Fibroblast of skin of abdomen (primary cell): ENCODE results near the gene MTNR1A. TPM values are rescaled to one million over a fixed set of nuclear protein-coding genes. Genes with fewer than 3 reads are reported as not detected.

ENCODE experiments used
- DNase-seq: peaks from one replicate; pipeline ENCODE4 v3.0.0-alpha.2; 2013
- polyA plus RNA-seq, 2 experiments: library from polyadenylated mRNA; unstranded; fragments of 120-200 nt; gene quantifications; one replicate each; pipeline ENCODE4 v1.2.1, GENCODE V29; 2013; ENCODE audit not compliant: insufficient read length in 2 of 2

MTNR1A gene
- polyA plus RNA-seq (2013, experiment 1 of 2; ENCODE audit: insufficient read length), result not detected
- polyA plus RNA-seq (2013, experiment 2 of 2; ENCODE audit: insufficient read length), result not detected

DNA sequence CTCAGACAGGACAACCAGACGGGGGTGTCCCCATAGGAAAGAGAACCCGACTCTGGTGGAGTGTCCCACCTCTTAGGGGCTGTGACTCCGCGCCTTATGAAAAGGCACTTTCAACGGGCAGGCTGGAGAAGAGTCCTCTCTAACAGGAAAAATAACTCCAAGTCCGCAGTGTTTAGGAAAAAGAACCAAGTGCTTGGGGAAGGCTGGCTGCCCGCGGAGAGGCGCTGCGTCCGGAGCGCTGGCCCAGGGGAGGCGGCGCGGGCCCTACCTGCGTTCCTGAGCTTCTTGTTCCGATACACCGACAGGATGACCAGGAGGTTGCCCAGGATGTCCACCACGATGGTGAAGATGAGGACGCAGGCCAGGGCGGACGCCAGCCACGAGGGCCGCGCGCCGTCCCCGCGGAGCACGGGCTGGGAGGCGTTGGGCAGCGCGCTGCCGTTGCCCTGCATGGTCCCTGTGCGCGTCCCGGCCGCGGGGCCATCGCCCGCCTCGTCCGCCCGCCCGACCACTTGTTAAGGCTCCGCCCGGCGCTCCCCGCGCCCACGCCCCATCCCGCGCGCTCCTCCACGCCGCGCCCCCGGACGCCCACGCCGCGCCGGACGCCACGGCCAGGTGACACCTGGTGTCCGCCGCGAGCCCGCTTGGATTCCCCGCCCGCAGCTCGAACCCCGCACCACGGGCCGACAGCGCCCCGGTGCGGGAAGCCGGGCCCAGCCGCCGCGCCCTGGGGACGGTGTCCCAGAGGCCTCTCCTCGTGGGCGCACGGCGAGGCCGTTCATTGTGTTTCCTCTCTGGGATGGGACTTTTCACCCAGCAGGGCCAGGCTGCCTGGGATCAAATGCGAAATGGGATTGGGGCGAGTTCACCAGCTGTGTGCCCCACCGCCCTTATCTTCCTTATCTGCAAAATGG is at the start of gene MTNR1A:
Gene MTNR1A, minus strand, starts transcription at position 654 of the 914 bp plus-strand sequence. Its CDS starts 202 bp downstream, at position 452.
- no peak for DNase-seq

DNA sequence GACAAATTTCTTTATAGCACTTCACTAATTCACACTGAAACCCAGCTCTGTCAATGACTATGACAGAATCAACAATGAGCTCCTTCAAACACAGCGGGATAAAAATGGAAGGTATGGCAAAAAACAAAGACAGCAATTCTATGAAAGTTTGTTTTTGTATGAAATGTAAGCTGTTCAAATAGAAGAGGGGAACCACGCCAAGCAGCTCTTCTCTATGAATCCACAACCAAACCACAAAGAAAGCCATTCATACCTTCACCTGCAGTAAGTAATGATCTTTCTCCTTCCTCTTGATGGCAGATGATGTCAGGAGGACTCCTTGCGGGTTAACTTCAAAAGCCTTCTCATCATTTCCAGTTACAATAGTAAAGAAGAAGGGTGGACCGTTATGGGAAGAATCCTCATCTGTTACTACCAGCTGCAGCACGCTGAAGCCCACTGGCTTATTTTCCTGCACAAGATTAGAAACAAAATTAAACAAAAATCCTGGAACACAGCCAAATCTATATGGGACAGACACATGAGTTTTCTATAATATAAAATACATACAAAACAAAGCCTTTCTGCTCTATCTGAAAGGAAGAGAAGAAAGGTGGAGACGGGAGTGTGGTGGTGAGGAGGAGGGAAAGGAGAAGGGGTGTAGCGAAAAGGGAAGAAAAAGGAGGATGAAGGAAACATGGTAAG is 48.9 kb upstream of the MTNR1A start:
- DNase-seq, result no peak

DNA sequence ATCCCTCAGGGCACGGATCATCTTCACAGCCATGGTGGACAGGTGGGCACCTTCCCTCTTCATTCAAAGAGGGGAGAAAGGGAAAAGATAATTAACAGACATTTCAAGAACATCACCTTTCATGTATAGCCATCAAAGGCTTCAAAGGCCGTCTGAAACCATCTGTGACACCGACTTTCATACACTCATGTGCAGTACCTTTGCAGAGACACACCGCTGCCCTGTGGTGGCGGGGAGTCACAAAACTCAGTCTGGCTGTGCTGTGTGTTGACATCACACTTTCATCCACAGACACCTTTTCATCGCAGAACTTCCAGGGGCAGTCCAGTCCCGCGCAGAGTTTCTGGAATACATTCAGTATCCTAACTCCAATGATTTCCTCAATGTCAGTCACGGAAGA is 47.6 kb upstream of the MTNR1A start:
- no peak for DNase-seq

DNA sequence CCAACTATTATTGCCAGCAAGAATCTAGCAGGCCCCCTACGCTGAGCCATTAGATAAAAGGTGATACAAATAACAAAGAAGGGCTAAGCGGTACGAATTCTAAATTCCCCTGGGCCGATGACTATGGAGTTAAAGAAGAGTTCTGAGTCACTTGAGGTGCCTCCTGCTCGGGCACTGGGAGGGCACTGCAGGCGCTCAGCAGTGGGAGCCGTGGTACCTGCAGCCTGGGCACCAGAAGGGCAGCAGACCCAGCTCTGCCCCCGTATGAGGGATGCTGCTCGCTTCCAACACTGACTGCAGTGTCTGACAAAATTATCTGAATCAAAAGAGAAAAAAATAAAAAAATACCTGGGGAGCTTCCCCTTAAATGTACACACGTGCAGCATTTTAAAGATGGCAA is 44.1 kb upstream of the MTNR1A start:
- DNase-seq, result no peak

DNA sequence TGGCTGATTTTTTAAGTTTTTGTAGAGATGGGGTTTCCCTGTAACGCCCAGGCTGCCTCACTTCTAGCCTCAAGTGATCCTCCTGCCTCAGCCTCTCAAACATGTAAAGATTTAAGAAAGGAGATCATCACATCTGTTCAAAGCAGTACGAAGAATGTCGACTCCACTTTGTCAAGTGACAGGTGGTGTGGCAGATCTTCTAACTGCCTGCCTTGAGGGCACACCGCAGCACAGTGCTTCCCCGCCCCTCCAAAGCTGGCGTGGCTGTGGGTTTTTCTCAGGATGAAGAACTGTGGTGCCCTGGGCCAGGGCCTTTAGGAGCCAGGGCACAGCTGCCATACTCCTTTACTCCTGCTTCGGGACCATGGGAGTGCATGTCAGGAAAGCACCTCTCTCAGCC is 43.3 kb upstream of the MTNR1A start:
- DNase-seq, result no peak

DNA sequence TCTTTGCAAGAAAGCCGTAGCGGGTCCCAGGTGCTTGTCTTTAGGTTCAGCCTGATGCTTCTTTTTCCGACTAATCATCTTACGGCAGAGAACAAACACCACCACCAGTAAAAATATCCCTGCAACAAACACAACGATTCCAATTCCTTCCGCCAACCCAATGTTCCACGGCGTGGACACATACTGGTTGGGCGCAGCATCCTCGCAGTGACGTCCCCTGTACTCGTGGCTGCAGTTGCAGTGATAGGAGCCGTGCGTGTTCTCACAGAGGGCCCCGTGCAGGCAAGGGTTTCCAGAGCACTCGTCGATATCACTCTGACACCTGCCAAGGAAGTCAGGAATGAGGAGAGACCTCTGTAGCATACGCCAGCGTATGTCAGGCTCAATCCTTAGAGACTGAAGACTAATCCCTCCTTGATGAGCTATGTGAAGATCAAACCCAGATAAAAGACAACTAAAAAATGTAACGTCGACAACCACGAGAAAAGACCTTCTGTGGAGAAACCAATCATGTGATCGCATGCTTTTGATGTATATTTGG is 41.6 kb upstream of the MTNR1A start:
- no peak for DNase-seq

DNA sequence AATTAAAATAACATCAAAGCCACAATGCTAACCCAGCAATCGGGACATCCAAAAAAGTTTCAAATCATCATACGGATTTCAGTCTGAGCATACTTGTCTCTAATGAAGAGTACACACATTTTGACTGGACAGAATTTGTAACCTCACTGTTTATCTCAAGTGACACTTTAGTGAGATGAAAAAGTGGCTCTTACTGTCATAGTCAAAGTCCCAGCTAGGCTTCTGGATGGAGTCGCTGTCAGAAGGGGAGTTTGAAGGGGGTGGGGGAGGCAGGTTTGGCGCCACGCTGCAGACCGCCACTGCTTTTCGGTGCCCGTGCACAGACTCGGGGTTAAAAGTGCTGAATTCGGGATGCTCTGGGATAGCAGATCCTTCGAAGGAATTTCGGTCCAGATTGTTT is 41.0 kb upstream of the MTNR1A start:
- DNase-seq, result no peak

DNA sequence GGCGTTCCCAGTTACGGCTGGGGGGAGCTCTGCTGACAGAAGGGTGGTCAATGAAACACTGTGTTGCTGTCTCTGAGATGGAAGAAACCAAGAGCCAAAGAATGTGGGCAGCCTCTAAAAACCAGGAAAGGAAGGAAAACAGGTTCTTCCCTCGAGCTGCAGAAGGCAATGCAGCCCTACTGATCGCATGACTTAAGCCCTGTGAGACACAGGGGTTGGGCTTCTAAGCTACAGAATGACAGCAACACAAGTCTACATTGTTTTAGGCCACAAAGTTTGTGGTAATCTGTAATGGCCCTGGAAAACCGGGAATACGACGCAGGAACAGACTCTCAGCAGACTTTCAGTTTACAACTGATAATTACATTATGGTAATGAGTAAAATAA is 38.2 kb upstream of the MTNR1A start:
- DNase-seq, result no peak

DNA sequence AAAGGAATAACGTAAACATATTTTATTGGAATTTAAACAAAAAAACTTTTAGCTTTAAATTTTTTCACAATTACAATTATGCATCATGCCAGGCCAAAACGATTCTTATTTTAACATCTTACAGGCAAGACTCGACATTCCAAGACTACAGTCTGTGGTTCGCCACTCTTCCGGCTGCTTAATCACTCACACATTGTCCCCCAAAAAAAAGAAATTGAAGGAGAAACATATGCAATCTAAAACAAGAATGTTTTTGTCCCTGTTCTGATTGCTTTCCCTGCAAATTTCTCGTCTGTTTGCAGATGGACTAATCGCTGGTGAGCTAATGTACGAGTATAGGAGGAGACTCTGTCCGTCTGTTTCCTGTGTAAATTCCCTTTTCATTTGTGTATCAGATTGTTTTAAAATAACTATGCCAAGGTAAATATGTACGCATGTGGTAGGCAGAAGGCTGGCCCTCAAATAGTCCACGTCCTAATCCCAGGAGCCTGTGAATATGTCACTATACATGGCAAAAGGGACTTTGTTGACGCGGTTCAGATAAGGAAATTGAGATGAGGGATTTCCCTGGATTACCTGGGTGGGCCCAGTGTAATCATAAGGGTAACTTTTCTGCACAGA is 37.7 kb upstream of the MTNR1A start:
- DNase-seq, result peak; percentile 83

DNA sequence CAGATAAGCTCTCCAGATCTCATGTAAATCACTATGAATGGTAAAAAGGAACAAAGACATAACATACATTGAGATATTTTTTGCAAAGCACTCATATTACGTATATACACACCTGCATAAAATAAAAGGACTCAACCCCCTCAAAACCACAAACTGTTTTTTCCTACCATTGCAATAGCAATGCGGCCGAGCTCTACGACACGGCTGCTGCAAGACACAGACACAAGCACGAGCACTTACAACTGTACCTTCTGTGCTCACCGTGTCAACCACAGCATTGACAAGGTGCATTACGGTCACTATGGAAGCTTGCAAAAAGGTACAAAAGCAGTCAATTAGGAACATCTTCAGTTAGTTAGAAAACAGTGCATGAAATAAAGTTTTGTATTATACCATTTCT is 37.1 kb upstream of the MTNR1A start:
- no peak for DNase-seq

DNA sequence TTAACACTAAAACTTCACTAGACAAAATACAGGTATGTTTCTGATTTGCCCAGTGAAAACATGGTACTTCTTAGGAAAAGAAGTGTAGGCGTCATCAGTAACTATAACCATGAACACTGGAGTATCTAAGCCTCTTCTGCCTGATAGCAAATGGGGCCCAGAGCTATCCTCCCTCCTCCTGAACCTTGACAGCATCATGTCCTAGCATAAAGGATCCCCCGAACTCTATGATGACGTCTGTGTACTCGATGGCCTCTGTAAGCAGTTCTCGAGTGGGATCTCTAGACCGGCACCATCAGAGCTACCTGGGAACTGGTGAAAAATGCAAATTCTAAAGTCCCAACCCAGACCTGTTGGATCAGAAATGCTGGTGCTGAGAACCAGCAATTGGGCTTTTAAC is 36.3 kb upstream of the MTNR1A start:
- no peak for DNase-seq

DNA sequence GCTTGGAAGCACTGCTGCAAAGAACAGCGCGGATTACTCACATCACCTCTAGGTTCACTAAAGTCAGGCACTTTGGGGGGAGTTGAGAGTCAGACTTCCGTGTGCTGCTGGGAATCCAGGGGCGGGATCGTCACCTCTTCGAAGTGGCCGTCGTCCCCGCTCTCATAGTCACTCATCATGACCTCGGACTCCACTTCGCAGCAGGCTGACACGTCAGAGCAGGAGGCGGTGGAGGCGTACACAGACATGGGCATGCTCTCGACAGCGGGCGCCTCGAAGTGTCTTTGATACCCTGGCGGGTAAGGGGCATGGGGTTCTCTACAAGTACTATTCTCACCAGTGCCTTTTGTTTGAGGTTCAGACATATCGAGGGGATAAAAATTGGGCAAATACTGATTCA is 33.1 kb upstream of the MTNR1A start:
- no peak for DNase-seq

DNA sequence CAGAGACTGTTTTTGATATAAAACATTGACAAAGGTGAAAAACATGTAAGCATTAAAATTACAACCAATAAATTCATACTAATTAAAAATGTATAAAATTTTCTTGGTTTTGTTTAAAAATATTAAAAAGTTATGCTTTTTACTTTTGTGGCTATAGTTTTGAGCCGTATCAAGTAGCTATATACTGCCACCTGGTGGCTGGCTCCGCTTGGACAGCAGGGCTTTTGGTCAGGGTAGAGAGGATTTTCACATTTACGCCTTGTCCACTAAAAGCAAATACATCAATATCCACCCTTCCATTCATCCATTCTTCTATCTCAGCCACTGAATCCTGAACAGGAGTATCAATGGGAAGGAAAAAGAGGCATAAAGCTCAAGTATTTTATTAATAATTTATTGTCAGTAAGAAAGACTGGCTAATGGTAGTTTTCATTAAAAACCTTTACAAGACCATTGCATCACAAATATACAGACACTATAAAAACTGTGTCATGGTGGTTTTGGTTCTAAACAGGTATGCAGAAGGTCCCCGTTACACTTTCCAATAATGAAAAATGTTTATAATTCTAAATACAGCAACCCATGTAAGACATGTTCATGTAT is 32.1 kb upstream of the MTNR1A start:
- peak; percentile 52 for DNase-seq

DNA sequence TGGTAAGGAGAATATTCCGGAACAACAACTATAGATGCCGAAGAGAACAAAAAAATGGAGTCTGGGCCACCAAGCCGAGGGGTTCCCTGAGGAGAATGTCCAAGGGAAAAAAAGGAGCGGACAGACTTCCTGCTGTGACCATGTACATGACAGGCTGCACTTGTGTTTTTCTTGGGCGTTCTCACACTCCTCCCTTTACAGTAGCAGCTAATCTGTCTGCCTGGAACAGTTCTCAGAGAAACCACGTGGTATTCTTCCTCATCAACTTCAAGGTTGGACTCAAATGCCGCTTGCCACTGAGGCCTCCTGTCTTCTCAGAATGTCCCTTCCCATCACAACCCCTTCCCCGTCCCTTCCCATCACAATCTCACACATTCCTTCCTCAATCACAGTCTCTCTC is 30.8 kb upstream of the MTNR1A start:
- DNase-seq, result no peak

DNA sequence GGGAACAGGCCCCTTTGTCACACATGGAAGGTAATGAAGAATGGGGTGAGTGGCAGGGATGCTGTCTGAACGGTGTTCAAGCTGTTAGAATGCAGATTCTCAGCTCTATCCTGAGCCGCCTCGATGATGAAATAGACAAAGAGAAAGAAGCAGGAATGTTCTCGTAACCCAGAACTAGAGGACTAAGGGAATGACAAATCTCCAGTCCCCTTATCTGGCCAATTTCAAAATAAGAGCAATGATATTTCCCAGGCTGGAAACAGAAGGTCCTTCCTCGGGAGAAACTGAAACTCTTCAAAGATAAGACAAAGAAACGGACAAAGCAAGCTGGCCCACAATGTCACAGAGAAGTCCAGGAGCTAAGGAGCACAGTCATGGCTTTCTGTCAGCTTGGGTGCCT is 29.5 kb upstream of the MTNR1A start:
- no peak for DNase-seq

DNA sequence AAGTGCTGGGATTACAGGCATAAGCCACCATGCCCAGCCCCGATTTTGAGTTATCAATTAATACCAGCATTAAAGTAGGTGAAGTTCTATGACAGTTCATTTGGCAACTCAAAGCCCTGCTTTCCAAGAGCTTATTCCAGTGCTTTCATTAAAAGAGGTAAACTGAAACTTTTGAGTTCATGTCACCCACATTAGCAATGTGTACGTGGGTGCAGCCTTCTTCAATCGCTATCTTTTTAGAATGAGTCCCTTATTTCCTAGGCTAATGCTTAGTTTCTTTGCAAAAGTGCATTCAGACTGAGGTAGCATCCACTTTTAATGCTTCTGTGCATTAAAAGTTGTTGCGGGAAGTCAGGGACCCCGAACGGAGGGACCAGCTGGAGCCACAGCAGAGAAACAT is 26.1 kb upstream of the MTNR1A start:
- DNase-seq, result no peak

DNA sequence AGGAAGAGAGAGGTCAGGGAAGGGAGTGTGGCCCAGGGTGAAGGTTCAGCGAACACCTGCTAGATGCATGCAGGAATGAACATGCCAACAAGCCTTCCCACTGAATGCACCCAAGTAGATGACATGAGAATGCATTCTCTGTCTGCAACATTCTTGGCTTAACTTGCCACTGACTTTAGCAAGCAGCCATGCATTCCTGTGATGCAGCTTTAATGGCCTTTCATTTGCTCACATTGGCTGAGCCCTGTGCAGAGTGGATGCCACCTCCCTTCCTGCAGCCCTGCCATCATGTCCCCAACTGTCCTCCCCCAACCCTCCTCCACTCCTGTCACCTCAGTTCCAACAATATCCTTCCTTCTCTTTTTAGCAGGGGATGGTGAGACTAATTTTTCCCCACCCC is 25.3 kb upstream of the MTNR1A start:
- DNase-seq, result no peak

DNA sequence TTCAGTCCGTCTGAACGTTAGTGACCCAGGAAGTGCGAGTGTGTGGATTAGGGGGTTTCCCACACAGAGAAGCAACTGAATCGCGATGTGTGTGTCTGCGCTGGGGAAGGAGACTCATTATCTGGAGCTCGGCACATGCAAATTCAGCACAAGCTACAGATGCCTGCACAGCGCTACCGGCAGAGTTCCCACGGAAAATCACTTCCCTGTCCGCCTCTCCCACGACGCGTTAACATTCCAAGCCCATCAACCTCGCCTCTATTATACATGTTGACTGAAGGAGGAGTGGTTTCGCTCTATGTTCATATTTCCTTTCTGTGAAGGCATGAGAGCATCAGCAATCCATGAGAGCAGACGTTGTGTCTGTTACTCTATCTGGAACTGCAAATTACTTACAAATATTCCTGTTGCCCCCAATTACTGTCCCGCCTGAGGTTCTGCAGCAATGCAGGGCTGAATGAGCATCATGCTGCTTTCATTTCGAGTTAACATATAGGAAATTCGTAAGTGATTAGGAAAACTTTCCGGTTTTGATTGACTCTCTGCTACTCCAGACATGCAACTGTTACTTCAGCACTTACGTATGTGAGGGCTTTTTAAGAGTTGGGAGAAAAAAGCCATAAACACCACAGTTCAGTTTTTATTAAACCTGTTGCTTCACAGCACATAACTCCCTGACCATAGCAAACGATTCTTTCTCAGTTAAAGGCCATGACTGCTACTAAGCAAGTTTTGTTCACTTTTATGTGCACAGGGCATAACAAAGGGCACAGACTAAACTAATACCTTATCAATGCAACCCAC is 15.0 kb upstream of the MTNR1A start:
- DNase-seq, result peak; percentile 61

DNA sequence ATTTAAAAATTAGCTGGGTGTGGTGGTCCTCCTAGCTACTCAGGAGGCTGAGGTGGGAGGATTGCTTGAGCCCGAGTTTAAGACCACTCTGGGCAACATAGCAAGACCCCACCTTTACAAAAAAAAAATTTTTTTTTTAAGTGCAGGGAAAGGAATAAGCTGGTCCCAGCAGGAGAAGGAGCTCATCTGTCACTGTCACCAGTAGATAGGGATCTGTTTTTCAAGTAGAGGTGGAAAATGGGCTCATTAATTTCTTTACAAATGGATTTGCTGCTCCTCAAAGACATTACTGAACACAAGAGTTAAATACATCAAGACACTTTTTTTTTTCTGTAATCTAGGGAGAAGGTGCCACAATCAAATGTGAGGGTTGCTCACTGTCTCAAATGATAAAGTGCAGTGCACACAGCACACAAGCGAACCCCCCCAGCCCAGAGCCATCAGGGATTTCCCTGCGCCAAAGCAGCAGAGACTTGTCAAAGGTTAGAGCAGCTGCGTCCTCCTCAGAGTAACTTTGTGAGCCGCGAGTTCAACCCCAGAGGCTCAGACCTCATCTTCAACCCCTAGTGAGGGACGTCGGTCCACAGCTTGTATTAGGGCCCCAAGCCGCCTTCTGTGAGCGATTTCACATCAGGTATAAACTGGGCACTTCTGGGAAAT is 14.3 kb upstream of the MTNR1A start:
- DNase-seq, result no peak

DNA sequence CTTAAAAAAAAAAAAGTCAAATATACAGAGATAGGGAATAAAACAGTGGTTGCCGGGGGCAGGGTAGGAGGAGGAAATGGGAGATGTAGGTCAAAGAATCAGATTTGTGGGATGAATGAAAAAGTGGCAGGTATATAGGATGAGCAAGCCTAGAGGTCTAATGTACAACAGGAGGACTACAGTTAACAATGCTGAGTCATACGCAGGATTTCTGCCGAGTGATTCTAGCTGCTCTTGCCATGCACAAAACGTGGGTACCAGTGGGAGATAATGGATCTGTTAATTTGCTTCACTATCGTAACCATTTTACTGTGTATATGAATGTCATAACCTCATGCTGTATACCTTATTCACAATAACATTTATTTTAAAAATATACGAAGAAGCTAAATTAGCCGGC is 10.7 kb upstream of the MTNR1A start:
- no peak for DNase-seq

DNA sequence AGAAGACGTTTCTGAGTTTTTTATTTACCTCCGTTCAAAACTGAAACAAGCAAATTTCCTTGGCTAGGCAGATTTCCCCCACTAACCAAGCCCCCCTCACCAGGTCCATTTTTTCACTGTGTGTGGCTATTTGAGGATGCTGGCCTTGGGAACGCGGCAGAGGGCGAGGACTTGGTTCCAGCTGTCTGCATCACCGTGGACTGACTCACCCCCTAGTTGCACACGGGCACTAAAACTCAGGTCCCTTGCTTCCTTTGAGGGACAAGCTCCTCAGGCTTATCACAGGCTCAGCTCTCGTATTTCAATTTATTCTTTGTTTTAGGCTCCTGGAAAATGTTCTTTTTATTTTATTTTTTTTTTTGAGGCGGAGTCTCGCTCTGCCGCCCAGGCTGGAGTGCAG is 8.4 kb upstream of the MTNR1A start:
- DNase-seq, result no peak
